Thyroid gland (tissue), 4 donors: ENCODE data around the gene GNLY. TPM values are rescaled to one million over a fixed set of nuclear protein-coding genes. Genes with fewer than 3 reads are reported as not detected.
A peak's percentile ranks its signal among the peaks of the same experiment; 100 is the strongest.

ENCODE experiments used
- DNase-seq, 2 donors: peaks; one replicate each; pipeline ENCODE4 v3.0.0-alpha.2; 2019
- H3K27ac ChIP-seq, 3 donors: fragments of 200-600 bp; sonication (generic); 1 replicate in 2 of 3; 2 replicates in 1 of 3; pipeline ENCODE4 v1.5.1; 2016 to 2019; ENCODE audit warnings: mild to moderate bottlenecking in 1 of 3, moderate library complexity in 1 of 3
- H3K27me3 ChIP-seq: fragments of 200-600 bp; sonication (generic); one replicate; pipeline ENCODE4 v1.5.1; 2019
- H3K36me3 ChIP-seq, 2 donors: fragments of 200-600 bp; sonication (generic); one replicate each; pipeline ENCODE4 v1.5.1; 2016 to 2019
- H3K4me1 ChIP-seq, 2 donors: fragments of 200-600 bp; sonication (generic); one replicate each; pipeline ENCODE4 v1.5.1; 2017 to 2019
- H3K4me3 ChIP-seq, 3 donors: fragments of 200-600 bp; sonication (generic); replicated peaks in 1 of 3; 1 replicate in 2 of 3; 2 replicates in 1 of 3; pipeline ENCODE4 v1.5.1; 2016; ENCODE audit warnings: mild to moderate bottlenecking in 1 of 3
- H3K9me3 ChIP-seq: fragments of 200-600 bp; sonication (generic); one replicate; pipeline ENCODE4 v1.5.1; 2017
- POLR2A ChIP-seq, 2 donors: fragments of 450-650 bp; IDR thresholded peaks; one replicate each; pipeline ENCODE4 v1.6.1; 2017; ENCODE audit warnings: antibody characterized with exemption in 2 of 2, mild to moderate bottlenecking in 2 of 2, moderate library complexity in 1 of 2
- WGBS, 2 donors: methylation state at CpG; one replicate each; pipeline ENCODE4 v1.1.5; 2017; 5-methylcytosine and 5-hydroxymethylcytosine counted together
- intact Hi-C: fragments of 100-400 bp; cut with DNase I; formaldehyde crosslinking; loops from one replicate; pipeline ENCODE4 v1.15.1; 2023
- total RNA-seq, 4 donors: library from RNA; depleted of rRNA; stranded (reverse); fragments of >200 nt; gene quantifications; one replicate each; pipeline ENCODE4 v1.2.3, GENCODE V29; 2016
- TF ChIP-seq, protein P1 (sequence below), 6 experiments: fragments of 200-600 bp in 3 of 6; fragments of 450-650 bp in 3 of 6; sonication (generic) in 3 of 6; IDR thresholded peaks; one replicate each; pipeline ENCODE4 v1.5.1; 2016 to 2019; ENCODE audit warnings: antibody characterized with exemption in 6 of 6, mild to moderate bottlenecking in 2 of 6, inconsistent platforms in 1 of 6, moderate library complexity in 1 of 6

GNLY gene
- total RNA-seq, 4 donors from 2014 or later, result 0.22 to 3.6 (median 0.63) TPM; not detected in 1

DNA sequence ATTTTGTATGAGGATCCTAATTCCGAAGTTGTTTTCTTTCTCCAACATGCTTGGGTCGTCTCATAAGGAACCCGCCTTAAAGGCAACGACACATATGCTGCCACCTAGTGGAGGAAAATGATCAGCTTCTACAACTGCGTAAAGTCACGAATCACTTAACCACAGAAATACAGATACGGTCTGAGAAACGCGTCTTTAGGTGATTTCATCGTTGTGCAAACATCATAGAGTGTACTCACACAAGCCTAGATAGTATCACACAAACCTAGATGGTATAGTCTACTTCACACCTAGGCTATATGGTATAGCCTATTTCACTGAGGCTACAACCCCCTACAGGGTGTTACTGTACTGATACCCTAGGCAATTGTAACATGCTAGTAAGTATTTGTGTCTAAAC, 13.1 kb downstream of the GNLY start:
- H3K4me1 ChIP-seq, result peaks cover 70 to 81% of the 10 kb centered on the region in 2 donors
- intact Hi-C loops, result no loop called here

DNA sequence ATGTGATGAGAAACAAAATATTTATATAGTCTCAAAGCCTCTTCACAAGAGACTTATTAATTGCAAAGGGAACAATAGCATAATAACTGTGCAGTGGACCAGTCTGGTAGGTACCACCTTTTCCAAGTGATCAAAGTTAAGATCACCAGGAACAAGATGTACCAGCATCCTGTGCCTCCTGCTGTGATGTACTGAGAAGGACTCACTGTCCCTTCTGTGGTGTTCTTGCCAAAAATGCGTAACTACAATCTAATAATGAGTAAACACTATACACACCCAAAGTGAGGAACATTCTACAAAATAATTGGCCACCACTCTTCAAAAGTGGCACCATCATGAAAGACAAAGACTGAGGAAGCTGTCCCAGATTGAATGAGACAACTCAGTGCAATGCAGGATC, 14.5 kb downstream of the GNLY start:
- Histone ChIP-seq H3K9me3 (no peaks in the 10 kb centered on the region), H3K4me3 (no peak overlapping the region), H3K27me3 (no peaks in the 10 kb centered on the region), H3K27ac (peak overlapping the region; percentile 98 to 100 (median 100)), H3K36me3 (no peaks in the 10 kb centered on the region), H3K4me1 (peaks cover 82 to 94% of the 10 kb centered on the region in 2 donors)
- TF ChIP-seq, protein P1, sequence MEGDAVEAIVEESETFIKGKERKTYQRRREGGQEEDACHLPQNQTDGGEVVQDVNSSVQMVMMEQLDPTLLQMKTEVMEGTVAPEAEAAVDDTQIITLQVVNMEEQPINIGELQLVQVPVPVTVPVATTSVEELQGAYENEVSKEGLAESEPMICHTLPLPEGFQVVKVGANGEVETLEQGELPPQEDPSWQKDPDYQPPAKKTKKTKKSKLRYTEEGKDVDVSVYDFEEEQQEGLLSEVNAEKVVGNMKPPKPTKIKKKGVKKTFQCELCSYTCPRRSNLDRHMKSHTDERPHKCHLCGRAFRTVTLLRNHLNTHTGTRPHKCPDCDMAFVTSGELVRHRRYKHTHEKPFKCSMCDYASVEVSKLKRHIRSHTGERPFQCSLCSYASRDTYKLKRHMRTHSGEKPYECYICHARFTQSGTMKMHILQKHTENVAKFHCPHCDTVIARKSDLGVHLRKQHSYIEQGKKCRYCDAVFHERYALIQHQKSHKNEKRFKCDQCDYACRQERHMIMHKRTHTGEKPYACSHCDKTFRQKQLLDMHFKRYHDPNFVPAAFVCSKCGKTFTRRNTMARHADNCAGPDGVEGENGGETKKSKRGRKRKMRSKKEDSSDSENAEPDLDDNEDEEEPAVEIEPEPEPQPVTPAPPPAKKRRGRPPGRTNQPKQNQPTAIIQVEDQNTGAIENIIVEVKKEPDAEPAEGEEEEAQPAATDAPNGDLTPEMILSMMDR (IDR thresholded peaks at IDR 0.05), result no peak
- peak in 1 of 2 donors; percentile 40 for TF ChIP-seq POLR2A (IDR thresholded peaks at IDR 0.05)
- peak; percentile 59 to 66 for DNase-seq
- intact Hi-C loops, result no loop called here
- WGBS, 2 donors, result 53 to 65% methylated on average over 1 of the region's 1 CpG

More for the DNA sequence above, 13.1 kb downstream of the GNLY start:
- H3K36me3 ChIP-seq, result no peaks in the 10 kb centered on the region
- H3K27ac ChIP-seq, result peak overlapping the region; percentile 98 to 100 (median 100)
- 0 to 2% methylated on average over 10 of the region's 10 CpGs for WGBS, 2 donors
- no peaks in the 10 kb centered on the region for H3K27me3 ChIP-seq
- TF ChIP-seq, protein P1 (IDR thresholded peaks at IDR 0.05), result peak; percentile 67 to 95 (median 86)
- TF ChIP-seq POLR2A (IDR thresholded peaks at IDR 0.05), result peak in 1 of 2 donors; percentile 53
- DNase-seq, result peak; percentile 74 to 75
- no peaks in the 10 kb centered on the region for H3K9me3 ChIP-seq
- H3K4me3 ChIP-seq, result no peak overlapping the region

- no peaks in the 10 kb centered on the region for H3K36me3 ChIP-seq
- H3K27ac ChIP-seq, result peak overlapping the region; percentile 98 to 100 (median 100)
- intact Hi-C loops, result no loop called here
- H3K27me3 ChIP-seq, result no peaks in the 10 kb centered on the region
- H3K4me1 ChIP-seq, result peaks cover 88 to 99% of the 10 kb centered on the region in 2 donors
- WGBS, 2 donors, result 45 to 85% methylated on average over 4 of the region's 4 CpGs
- H3K4me3 ChIP-seq, result no peak overlapping the region
- TF ChIP-seq, protein P1 (IDR thresholded peaks at IDR 0.05), result no peak
- no peak for TF ChIP-seq POLR2A (IDR thresholded peaks at IDR 0.05)
- DNase-seq, result no peak
- H3K9me3 ChIP-seq, result no peaks in the 10 kb centered on the region
Observed at GRCh38 chr2:85709401-85709811, 15.2 kb downstream of the GNLY start.

- no peaks in the 10 kb centered on the region for H3K27me3 ChIP-seq
- H3K4me3 ChIP-seq, result peak overlapping the region in 1 of 3 donors; percentile 14
- H3K4me1 ChIP-seq, result peaks cover 89 to 100% of the 10 kb centered on the region in 2 donors
- H3K36me3 ChIP-seq, result no peaks in the 10 kb centered on the region
- TF ChIP-seq, protein P1 (IDR thresholded peaks at IDR 0.05), result no peak
- TF ChIP-seq POLR2A (IDR thresholded peaks at IDR 0.05), result peak; percentile 17 to 87
- H3K27ac ChIP-seq, result peak overlapping the region; percentile 98 to 100 (median 100)
- DNase-seq, result peak; percentile 95 to 98
- intact Hi-C loops, result no loop called here
- 22 to 23% methylated on average over 13 to 19 of the region's 19 CpGs for WGBS, 2 donors
- no peaks in the 10 kb centered on the region for H3K9me3 ChIP-seq
Observed at GRCh38 chr2:85710687-85711577, 16.8 kb downstream of the GNLY start.

DNA sequence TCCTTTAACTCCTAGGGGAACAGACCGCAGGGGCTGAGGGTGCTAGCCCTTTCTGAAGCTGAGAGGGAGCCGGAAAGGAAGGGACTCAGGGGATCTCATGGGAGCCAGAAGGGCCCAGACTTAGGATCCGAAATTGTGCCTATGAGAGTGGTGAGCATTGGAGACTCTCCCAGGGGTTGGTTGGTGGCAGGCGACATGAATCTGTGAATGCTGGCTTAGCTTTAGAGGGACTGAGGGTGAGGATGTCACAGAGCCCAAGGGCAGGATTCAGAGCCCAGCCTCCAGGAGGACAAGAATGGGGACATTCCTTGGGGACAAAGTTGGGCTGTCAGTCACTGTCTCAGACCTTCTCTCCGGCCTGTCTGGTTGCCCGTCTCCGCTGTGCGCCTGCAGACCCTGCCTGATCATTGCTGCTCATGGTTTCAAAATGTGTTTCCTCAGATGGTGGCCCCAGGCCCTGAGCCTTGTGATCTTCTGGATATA, 17.5 kb downstream of the GNLY start:
- Histone ChIP-seq H3K27me3 (no peaks in the 10 kb centered on the region), H3K4me1 (peaks cover 86 to 96% of the 10 kb centered on the region in 2 donors), H3K27ac (peak overlapping the region; percentile 98 to 100 (median 100)), H3K4me3 (peak overlapping the region in 1 of 3 donors; percentile 14), H3K9me3 (no peaks in the 10 kb centered on the region), H3K36me3 (no peaks in the 10 kb centered on the region)
- DNase-seq, result no peak
- WGBS, 2 donors, result 45 to 64% methylated on average over 4 to 8 of the region's 8 CpGs
- no peak for TF ChIP-seq POLR2A (IDR thresholded peaks at IDR 0.05)
- TF ChIP-seq, protein P1 (IDR thresholded peaks at IDR 0.05), result no peak
- intact Hi-C loops, result no loop called here
